Tibial nerve (tissue), 4 donors: ENCODE data around the gene UBE2N. TPM values are rescaled to one million over a fixed set of nuclear protein-coding genes. Genes with fewer than 3 reads are reported as not detected.

Experiments used
- DNase-seq, 2 donors: peaks; one replicate each; pipeline ENCODE4 v3.0.0-alpha.2; 2019; ENCODE audit warnings: low spot score in 2 of 2
- H3K27ac ChIP-seq, 4 donors: fragments of 200-600 bp; sonication (generic) in 3 of 4; one replicate each; pipeline ENCODE4 v1.5.1; 2017 to 2019; ENCODE audit warnings: mild to moderate bottlenecking in 1 of 4
- H3K27me3 ChIP-seq, 2 donors: fragments of 200-600 bp; sonication (generic) in 1 of 2; one replicate each; pipeline versions ENCODE4 v1.5.1 to v1.6.0; 2017 to 2019
- H3K36me3 ChIP-seq, 3 donors: fragments of 200-600 bp; sonication (generic); one replicate each; pipeline ENCODE4 v1.5.1; 2018 to 2019
- H3K4me1 ChIP-seq, 4 donors: fragments of 200-600 bp; sonication (generic) in 3 of 4; one replicate each; pipeline ENCODE4 v1.5.1; 2017 to 2019
- H3K4me3 ChIP-seq, 4 donors: fragments of 200-600 bp; sonication (generic) in 3 of 4; one replicate each; pipeline ENCODE4 v1.5.1; 2017 to 2019; ENCODE audit warnings: mild to moderate bottlenecking in 1 of 4, moderate library complexity in 1 of 4
- H3K9me3 ChIP-seq, 4 donors: fragments of 200-600 bp; sonication (generic) in 3 of 4; one replicate each; pipeline ENCODE4 v1.5.1; 2017 to 2019
- CTCF ChIP-seq, 5 experiments: fragments of 200-600 bp in 3 of 5; fragments of 450-650 bp in 2 of 5; sonication (generic) in 3 of 5; IDR thresholded peaks; one replicate each; pipeline ENCODE4 v1.5.1; 2016 to 2019; ENCODE audit warnings: antibody characterized with exemption in 5 of 5, mild to moderate bottlenecking in 3 of 5, moderate library complexity in 2 of 5
- EP300 ChIP-seq, 2 donors: sonication (generic); formaldehyde crosslinking; IDR thresholded peaks; one replicate each; pipeline ENCODE4 v1.6.1; 2017; ENCODE audit warnings: antibody characterized with exemption in 2 of 2, mild to moderate bottlenecking in 1 of 2
- POLR2A ChIP-seq, 2 donors: fragments of 450-650 bp; IDR thresholded peaks; one replicate each; pipeline ENCODE4 v1.6.1; 2017; ENCODE audit warnings: antibody characterized with exemption in 2 of 2, mild to moderate bottlenecking in 2 of 2, moderate library complexity in 2 of 2
- WGBS, 2 donors: methylation state at CpG; one replicate each; pipeline ENCODE4 v1.1.5; 2018; 5-methylcytosine and 5-hydroxymethylcytosine counted together
- total RNA-seq, 4 donors: library from RNA; depleted of rRNA; stranded (reverse); fragments of >200 nt; gene quantifications; one replicate each; pipeline ENCODE4 v1.1.0, GENCODE V29; 2016

The UBE2N gene
- total RNA-seq, 4 donors from 2014 or later: 20.8 to 31.0 (median 29.4) TPM

GRCh38 chr12:93476555-93476954 lies 34.8 kb upstream of the UBE2N start:
- H3K27ac ChIP-seq: no peak overlapping the region
- H3K4me3 ChIP-seq: no peak overlapping the region
- DNase-seq: no peak
- peaks cover 0 to 87% (median 19%) of the 10 kb centered on the region in 3 donors for H3K36me3 ChIP-seq
- TF ChIP-seq EP300 (IDR thresholded peaks at IDR 0.05) (no peak), CTCF (IDR thresholded peaks at IDR 0.05) (no peak), POLR2A (IDR thresholded peaks at IDR 0.05) (no peak)
- no peaks in the 10 kb centered on the region for H3K27me3 ChIP-seq
- no peaks in the 10 kb centered on the region for H3K9me3 ChIP-seq
- H3K4me1 ChIP-seq: peaks cover 0 to 9% (median 0%) of the 10 kb centered on the region in 4 donors

GRCh38 chr12:93469386-93469785 lies 27.6 kb upstream of the UBE2N start:
- no peak overlapping the region for H3K27ac ChIP-seq
- no peaks in the 10 kb centered on the region for H3K27me3 ChIP-seq
- peaks cover 0 to 44% (median 13%) of the 10 kb centered on the region in 4 donors for H3K4me1 ChIP-seq
- H3K4me3 ChIP-seq: no peak overlapping the region
- peaks cover 0 to 31% (median 1%) of the 10 kb centered on the region in 3 donors for H3K36me3 ChIP-seq
- H3K9me3 ChIP-seq: no peaks in the 10 kb centered on the region
- no peak for DNase-seq
- no peak for TF ChIP-seq POLR2A (IDR thresholded peaks at IDR 0.05)
- no peak for TF ChIP-seq EP300 (IDR thresholded peaks at IDR 0.05)
- TF ChIP-seq CTCF (IDR thresholded peaks at IDR 0.05): no peak

- Histone ChIP-seq H3K4me3 (peak overlapping the region; percentile 50 to 95 (median 68)), H3K9me3 (no peaks in the 10 kb centered on the region), H3K27ac (peak overlapping the region in 3 of 4 donors; percentile 76 to 96 (median 88)), H3K4me1 (peaks cover 0 to 44% (median 13%) of the 10 kb centered on the region in 4 donors), H3K27me3 (no peaks in the 10 kb centered on the region), H3K36me3 (peaks cover 0 to 18% (median 0%) of the 10 kb centered on the region in 3 donors)
- WGBS, 2 donors: 3 to 5% methylated on average over 7 of the region's 7 CpGs
- TF ChIP-seq CTCF (IDR thresholded peaks at IDR 0.05) (no peak), EP300 (IDR thresholded peaks at IDR 0.05) (no peak), POLR2A (IDR thresholded peaks at IDR 0.05) (no peak)
- no peak for DNase-seq
Measured at GRCh38 chr12:93468008-93468371, 26.2 kb upstream of the UBE2N start.

GRCh38 chr12:93467351-93468007 lies 25.7 kb upstream of the UBE2N start, which contains the start of gene MRPL42:
TSS of gene MRPL42 (plus strand) at chr12:93467514. CDS start at chr12:93469286, 1,772 bp downstream.
- Histone ChIP-seq H3K27me3 (no peaks in the 10 kb centered on the region), H3K27ac (peak within 1 kb of the TSS; percentile 53 to 96 (median 82)), H3K36me3 (peaks cover 0 to 15% (median 0%) of the 10 kb centered on the region in 3 donors), H3K4me3 (peak within 1 kb of the TSS; percentile 50 to 95 (median 68)), H3K9me3 (no peaks in the 10 kb centered on the region), H3K4me1 (peaks cover 0 to 39% (median 13%) of the 10 kb centered on the region in 4 donors)
- WGBS, 2 donors: 0% methylated on average over 27 to 34 of the region's 36 CpGs
- TF ChIP-seq CTCF (IDR thresholded peaks at IDR 0.05) (peak; percentile 49 to 87 (median 68)), POLR2A (IDR thresholded peaks at IDR 0.05) (peak in 1 of 2 donors; percentile 71), EP300 (IDR thresholded peaks at IDR 0.05) (peak; percentile 29 to 89)
- DNase-seq: peak; percentile 77 to 91

- no peaks in the 10 kb centered on the region for H3K27me3 ChIP-seq
- no peak for DNase-seq
- H3K27ac ChIP-seq: peak overlapping the region in 2 of 4 donors; percentile 88 to 96
- H3K36me3 ChIP-seq: peaks cover 0 to 10% (median 0%) of the 10 kb centered on the region in 3 donors
- peak overlapping the region in 2 of 4 donors; percentile 67 to 68 for H3K4me3 ChIP-seq
- no peaks in the 10 kb centered on the region for H3K9me3 ChIP-seq
- TF ChIP-seq CTCF (IDR thresholded peaks at IDR 0.05): no peak
- no peak for TF ChIP-seq EP300 (IDR thresholded peaks at IDR 0.05)
- TF ChIP-seq POLR2A (IDR thresholded peaks at IDR 0.05): no peak
- peaks cover 0 to 35% (median 13%) of the 10 kb centered on the region in 4 donors for H3K4me1 ChIP-seq
- WGBS, 2 donors: 88 to 89% methylated on average over 9 of the region's 9 CpGs
Measured at GRCh38 chr12:93466625-93467350, 25.0 kb upstream of the UBE2N start.
